ENCODE data around the gene TMEM143.
"Not testable (repeated sequence)": the region's sequence is repeated elsewhere in the genome, so short reads cannot be mapped to it uniquely, and the experiment has no call there.

The TMEM143 gene

GRCh38 chr19:48363810-48364597, at the start of gene TMEM143, which contains the start of gene SYNGR4:
TMEM143 (minus strand) TSS chr19:48363940; CDS start chr19:48363920, 20 bp downstream.
SYNGR4 (plus strand) TSS chr19:48364367; CDS start chr19:48365843, 1,476 bp downstream.
- DNase-seq = peak; percentile 90 to 100 (median 99)

- DNase-seq = no peak
These were observed 42.1 kb upstream of the TMEM143 start for GRCh38 chr19:48405850-48406249.

- DNase-seq = no peak
These were observed 41.4 kb upstream of the TMEM143 start for GRCh38 chr19:48405010-48405659.

GRCh38 chr19:48403606-48404005, 39.9 kb upstream of the TMEM143 start:
- peak in 6 of 14 donors; percentile 2 to 27 (median 9) for DNase-seq

- no peak for DNase-seq
These were observed 37.5 kb upstream of the TMEM143 start for GRCh38 chr19:48401287-48401686.

- peak in 1 of 14 donors; percentile 20 for DNase-seq
These were observed 36.4 kb upstream of the TMEM143 start for GRCh38 chr19:48400018-48400742.

GRCh38 chr19:48398375-48399235, 34.9 kb upstream of the TMEM143 start:
- DNase-seq = peak in 8 of 14 donors; percentile 7 to 44 (median 14)

GRCh38 chr19:48398102-48398374, 34.3 kb upstream of the TMEM143 start:
- no peak for DNase-seq

GRCh38 chr19:48397263-48398101, 33.7 kb upstream of the TMEM143 start:
- no peak for DNase-seq

- DNase-seq = no peak
These were observed 33.1 kb upstream of the TMEM143 start for GRCh38 chr19:48396824-48397176.

GRCh38 chr19:48396016-48396823, 32.5 kb upstream of the TMEM143 start:
- DNase-seq = no peak

- DNase-seq = no peak
These were observed 31.8 kb upstream of the TMEM143 start for GRCh38 chr19:48395499-48395898.

GRCh38 chr19:48395170-48395455, 31.4 kb upstream of the TMEM143 start:
- DNase-seq = no peak

- no peak for DNase-seq
These were observed 30.8 kb upstream of the TMEM143 start for GRCh38 chr19:48394331-48395169.

- DNase-seq = peak in 3 of 14 donors; percentile 2 to 30 (median 11)
These were observed 30.0 kb upstream of the TMEM143 start, which contains the start of gene GRIN2D for GRCh38 chr19:48393559-48394330. GRIN2D (plus strand) TSS chr19:48393668; CDS start chr19:48398393, 4,725 bp downstream.

GRCh38 chr19:48392860-48393558, 29.3 kb upstream of the TMEM143 start:
- no peak for DNase-seq

- DNase-seq = not testable (repeated sequence)
These were observed 28.2 kb upstream of the TMEM143 start for GRCh38 chr19:48392006-48392344.

Data from C1 segment of cervical spinal cord (tissue), 14 donors.